ENCODE measurements around the gene HMX2. TPM values are rescaled to one million over a fixed set of nuclear protein-coding genes. Genes with fewer than 3 reads are reported as not detected.
A peak's percentile ranks its signal among the peaks of the same experiment; 100 is the strongest.

Gene HMX2
- total and polyA plus RNA-seq, 12 donors: not detected

- WGBS, 2 donors: 81 to 84% methylated on average over 9 of the region's 9 CpGs
- H3K27me3 ChIP-seq: peaks cover 0 to 28% (median 10%) of the 10 kb centered on the region in 7 donors
- intact Hi-C loops (cut with DNase I): no loop called here
These were observed 44.0 kb upstream of the HMX2 start for GRCh38 chr10:123103944-123104343.

DNA sequence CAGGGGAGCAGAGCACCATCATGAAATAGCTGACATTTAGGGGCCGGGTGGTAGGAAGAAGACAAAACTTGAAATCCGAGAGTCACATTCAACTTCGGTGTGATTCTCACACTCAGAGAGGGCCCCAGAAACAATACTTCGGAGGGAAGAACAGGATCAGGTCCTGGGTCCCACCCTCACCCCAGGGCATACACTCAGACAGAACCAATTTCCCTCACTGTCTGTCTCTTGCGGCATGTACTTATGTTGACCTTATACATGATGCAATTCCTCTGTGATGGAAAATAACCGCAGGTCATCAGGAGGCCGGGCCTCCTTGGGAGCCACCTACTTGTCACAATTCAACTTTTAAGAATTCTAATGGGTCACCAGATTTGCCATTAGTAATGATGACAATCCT is 38.5 kb upstream of the HMX2 start:
- no peak for TF ChIP-seq CTCF (IDR thresholded peaks at IDR 0.05)
- Histone ChIP-seq H3K27me3 (peaks cover 0 to 45% (median 19%) of the 10 kb centered on the region in 7 donors), H3K4me3 (no peak overlapping the region), H3K27ac (no peak overlapping the region), H3K4me1 (no peaks in the 10 kb centered on the region), H3K36me3 (no peaks in the 10 kb centered on the region), H3K9me3 (no peaks in the 10 kb centered on the region)
- intact Hi-C loops (cut with DNase I): no loop called here
- ATAC-seq (no peak), DNase-seq (no peak)
- 68 to 76% methylated on average over 7 of the region's 7 CpGs for WGBS, 2 donors

More at GRCh38 chr10:123103944-123104343, 44.0 kb upstream of the HMX2 start:
- H3K27ac ChIP-seq: no peak overlapping the region
- H3K9me3 ChIP-seq: no peaks in the 10 kb centered on the region
- no peak overlapping the region for H3K4me3 ChIP-seq
- ATAC-seq (no peak), DNase-seq (no peak)
- no peak for TF ChIP-seq CTCF (IDR thresholded peaks at IDR 0.05)
- no peaks in the 10 kb centered on the region for H3K36me3 ChIP-seq
- no peaks in the 10 kb centered on the region for H3K4me1 ChIP-seq

GRCh38 chr10:123117644-123118417 is 30.1 kb upstream of the HMX2 start:
- ATAC-seq: peak in 1 of 8 donors; percentile 41

DNA sequence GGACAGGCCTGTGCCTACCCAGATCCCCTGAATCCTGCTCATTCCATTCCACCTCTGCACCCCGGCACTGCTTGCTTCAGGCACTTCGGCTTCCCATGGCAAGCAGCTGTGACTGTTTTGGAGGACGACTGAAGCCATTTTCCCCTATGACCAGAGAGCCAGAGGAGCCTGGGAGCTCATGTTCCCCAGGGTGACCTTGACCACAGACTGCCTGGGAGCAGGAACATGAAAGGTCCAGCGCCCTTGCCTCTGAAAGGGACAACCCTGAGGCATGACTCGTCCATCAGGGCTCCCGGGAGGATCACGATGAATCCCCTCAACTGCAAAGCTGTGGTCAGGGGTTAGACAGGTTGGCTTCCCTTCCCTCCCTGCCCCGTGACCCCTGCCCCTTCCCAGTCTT is 28.9 kb upstream of the HMX2 start:
- no peak overlapping the region for H3K4me3 ChIP-seq
- 65 to 67% methylated on average over 8 of the region's 8 CpGs for WGBS, 2 donors
- H3K27me3 ChIP-seq: peaks cover 0 to 72% (median 57%) of the 10 kb centered on the region in 7 donors
- H3K36me3 ChIP-seq: no peaks in the 10 kb centered on the region
- intact Hi-C loops (cut with DNase I): no loop called here
- DNase-seq (no peak), ATAC-seq (no peak)
- no peaks in the 10 kb centered on the region for H3K9me3 ChIP-seq
- no peak overlapping the region for H3K27ac ChIP-seq
- TF ChIP-seq CTCF (IDR thresholded peaks at IDR 0.05): no peak
- H3K4me1 ChIP-seq: no peaks in the 10 kb centered on the region

More at GRCh38 chr10:123117644-123118417, 30.1 kb upstream of the HMX2 start:
- Histone ChIP-seq H3K4me1 (no peaks in the 10 kb centered on the region), H3K27me3 (peaks cover 0 to 74% (median 54%) of the 10 kb centered on the region in 7 donors), H3K9me3 (no peaks in the 10 kb centered on the region), H3K4me3 (no peak overlapping the region), H3K36me3 (no peaks in the 10 kb centered on the region), H3K27ac (no peak overlapping the region)
- WGBS, 2 donors: 14 to 16% methylated on average over 26 of the region's 26 CpGs
- no peak for DNase-seq
- intact Hi-C loops (cut with DNase I): no loop called here
- TF ChIP-seq CTCF (IDR thresholded peaks at IDR 0.05): no peak
